Progenitor cell of endocrine pancreas (in vitro differentiated cells): ENCODE results near the gene PRKCZ. TPM values are rescaled to one million over a fixed set of nuclear protein-coding genes. Genes with fewer than 3 reads are reported as not detected.

Experiments
- DNase-seq: peaks from one replicate; pipeline ENCODE4 v3.0.0; 2021; ENCODE audit warnings: low spot score; ENCODE audit not compliant: unreplicated experiment
- H3K27ac Mint-ChIP-seq: 2 replicates; pipeline ENCODE4 v1.8.0; 2021; ENCODE audit warnings: mild to moderate bottlenecking, moderate library complexity, mixed read lengths
- H3K27me3 Mint-ChIP-seq: 2 replicates; pipeline ENCODE4 v1.8.0; 2021; ENCODE audit warnings: mixed read lengths
- H3K36me3 Mint-ChIP-seq: 2 replicates; pipeline ENCODE4 v1.8.0; 2022; ENCODE audit warnings: mixed read lengths; ENCODE audit not compliant: insufficient read depth
- H3K4me1 Mint-ChIP-seq: 2 replicates; pipeline ENCODE4 v1.8.0; 2021; ENCODE audit warnings: low read depth, mixed read lengths
- H3K4me3 Mint-ChIP-seq: 2 replicates; pipeline ENCODE4 v1.8.0; 2021; ENCODE audit warnings: low read depth, mild to moderate bottlenecking, moderate library complexity, mixed read lengths
- H3K9me3 Mint-ChIP-seq: 2 replicates; pipeline ENCODE4 v1.8.0; 2021; ENCODE audit warnings: low read depth, mixed read lengths
- CTCF ChIP-seq: fragments of 200-600 bp; sonication (generic); IDR thresholded peaks from one replicate; pipeline ENCODE4 v1.5.0; 2021; ENCODE audit warnings: antibody characterized with exemption, mild to moderate bottlenecking; ENCODE audit not compliant: unreplicated experiment
- total RNA-seq: library from RNA; stranded (reverse); gene quantifications from 2 replicates; pipeline ENCODE4 v1.2.1, GENCODE V29; 2021

The PRKCZ gene
- total RNA-seq, 1 donor from 2014 or later = 71.5 TPM

GRCh38 chr1:2202008-2202575 is 151.9 kb downstream of the PRKCZ start:
- Mint-ChIP-seq H3K27ac (no peak overlapping the region), H3K4me1 (peaks cover 11% of the 10 kb centered on the region), H3K27me3 (no peaks in the 10 kb centered on the region), H3K9me3 (no peaks in the 10 kb centered on the region), H3K36me3 (no peaks in the 10 kb centered on the region), H3K4me3 (no peak overlapping the region)
- DNase-seq = no peak
- no peak for TF ChIP-seq CTCF

DNA sequence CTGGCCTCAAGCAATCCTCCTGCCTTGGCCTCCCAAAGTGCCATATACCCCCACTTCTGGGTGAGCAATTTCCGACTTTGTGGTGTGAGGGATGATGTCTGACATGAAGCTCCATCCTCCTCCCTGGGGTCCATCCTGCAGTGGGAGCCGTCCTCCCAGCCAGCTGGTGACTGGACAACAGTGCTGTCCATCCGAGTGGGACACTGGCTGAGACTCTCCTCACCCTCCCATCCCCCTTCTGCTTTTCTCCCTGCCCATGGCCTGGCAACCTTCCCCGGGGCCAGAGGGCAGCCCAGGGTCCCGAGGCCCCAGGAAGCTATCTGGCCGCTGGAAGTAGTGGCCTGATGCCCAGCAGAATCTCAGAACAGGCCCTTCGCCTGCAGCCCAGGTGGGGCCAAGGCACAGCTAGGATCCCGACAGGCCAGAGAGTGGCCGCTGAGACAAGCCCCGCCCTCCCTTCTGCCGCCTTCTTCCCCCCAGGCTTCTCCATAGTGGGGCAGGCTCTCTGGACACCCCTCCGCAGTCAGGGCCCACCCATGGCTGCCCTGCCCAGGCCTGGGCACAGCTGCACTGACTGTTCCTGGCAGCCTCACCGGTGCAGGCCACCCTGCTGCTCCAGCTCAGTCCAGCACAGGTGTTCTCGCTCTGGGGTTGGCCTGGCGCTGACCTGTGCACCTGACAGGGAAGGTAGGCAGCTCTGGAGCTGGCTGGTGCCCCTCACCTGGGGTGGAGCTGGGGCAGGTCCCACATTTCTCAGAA is 152.8 kb downstream of the PRKCZ start:
- DNase-seq = no peak
- peaks cover 12% of the 10 kb centered on the region for H3K4me1 Mint-ChIP-seq

GRCh38 chr1:2203671-2204414 is 153.6 kb downstream of the PRKCZ start:
- H3K4me3 Mint-ChIP-seq = peak overlapping the region; percentile 42
- no peak overlapping the region for H3K27ac Mint-ChIP-seq
- H3K36me3 Mint-ChIP-seq = no peaks in the 10 kb centered on the region
- no peaks in the 10 kb centered on the region for H3K27me3 Mint-ChIP-seq
- no peak for TF ChIP-seq CTCF
- no peaks in the 10 kb centered on the region for H3K9me3 Mint-ChIP-seq
- H3K4me1 Mint-ChIP-seq = peaks cover 16% of the 10 kb centered on the region
- no peak for DNase-seq

More for the DNA sequence above, 152.8 kb downstream of the PRKCZ start:
- H3K27ac Mint-ChIP-seq = no peak overlapping the region
- no peak for TF ChIP-seq CTCF
- H3K36me3 Mint-ChIP-seq = no peaks in the 10 kb centered on the region
- no peak overlapping the region for H3K4me3 Mint-ChIP-seq
- H3K27me3 Mint-ChIP-seq = no peaks in the 10 kb centered on the region
- no peaks in the 10 kb centered on the region for H3K9me3 Mint-ChIP-seq

- H3K27me3 Mint-ChIP-seq = no peaks in the 10 kb centered on the region
- H3K27ac Mint-ChIP-seq = no peak overlapping the region
- no peaks in the 10 kb centered on the region for H3K36me3 Mint-ChIP-seq
- H3K9me3 Mint-ChIP-seq = no peaks in the 10 kb centered on the region
- peak overlapping the region; percentile 54 for H3K4me3 Mint-ChIP-seq
- peak; percentile 64 for DNase-seq
- H3K4me1 Mint-ChIP-seq = peaks cover 15% of the 10 kb centered on the region
- no peak for TF ChIP-seq CTCF
These were observed 154.4 kb downstream of the PRKCZ start for GRCh38 chr1:2204415-2205190.
